ENCODE results near the gene RHEBL1.
"Not testable (repeated sequence)": the region's sequence is repeated elsewhere in the genome, so short reads cannot be mapped to it uniquely, and the experiment has no call there.

The RHEBL1 gene

GRCh38 chr12:49089821-49090773 is 20.3 kb upstream of the RHEBL1 start:
- peak; percentile 73 for DNase-seq

- no peak for DNase-seq
These were observed 19.2 kb upstream of the RHEBL1 start for GRCh38 chr12:49088932-49089330.

GRCh38 chr12:49088150-49088931 is 18.6 kb upstream of the RHEBL1 start:
- peak; percentile 85 for DNase-seq

GRCh38 chr12:49086116-49086515 is 16.3 kb upstream of the RHEBL1 start:
- DNase-seq: no peak

- no peak for DNase-seq
These were observed 14.7 kb upstream of the RHEBL1 start for GRCh38 chr12:49084438-49084837.

GRCh38 chr12:49079793-49080192 is 10.0 kb upstream of the RHEBL1 start:
- no peak for DNase-seq

GRCh38 chr12:49070971-49071370 is 1.2 kb upstream of the RHEBL1 start:
- DNase-seq: no peak

- no peak for DNase-seq
These were observed 786 bp downstream of the RHEBL1 start for GRCh38 chr12:49068879-49069506.

GRCh38 chr12:49066120-49066519 is 3.7 kb downstream of the RHEBL1 start:
- no peak for DNase-seq

GRCh38 chr12:49064767-49065152 is 5.0 kb downstream of the RHEBL1 start:
- DNase-seq: no peak

- DNase-seq: not testable (repeated sequence)
These were observed 7.9 kb downstream of the RHEBL1 start for GRCh38 chr12:49061916-49062315.

- DNase-seq: no peak
These were observed 8.6 kb downstream of the RHEBL1 start for GRCh38 chr12:49061157-49061650.

GRCh38 chr12:49060237-49061156 is 9.3 kb downstream of the RHEBL1 start, which contains the start of gene KMT2D:
TSS of gene KMT2D (minus strand) at chr12:49060794. CDS start at chr12:49055324, 5,470 bp downstream.
- DNase-seq: peak; percentile 99

- peak; percentile 58 for DNase-seq
These were observed 10.2 kb downstream of the RHEBL1 start for GRCh38 chr12:49059299-49060171.

GRCh38 chr12:49059045-49059298 is 10.8 kb downstream of the RHEBL1 start:
- no peak for DNase-seq

GRCh38 chr12:49058366-49059044 is 11.3 kb downstream of the RHEBL1 start:
- no peak for DNase-seq

- DNase-seq: no peak
These were observed 11.9 kb downstream of the RHEBL1 start for GRCh38 chr12:49057888-49058287.

GRCh38 chr12:49055978-49056754 is 13.6 kb downstream of the RHEBL1 start:
- DNase-seq: peak; percentile 32

- DNase-seq: no peak
These were observed 14.7 kb downstream of the RHEBL1 start for GRCh38 chr12:49055092-49055491.

- no peak for DNase-seq
These were observed 15.3 kb downstream of the RHEBL1 start for GRCh38 chr12:49054524-49054923.
